HL-60 (cell line): ENCODE results near the gene OR1B1.
"Not testable (repeated sequence)": the region's sequence is repeated elsewhere in the genome, so short reads cannot be mapped to it uniquely, and the experiment has no call there.

ENCODE experiments used
- DNase-seq, 2 experiments: peaks; one replicate each; pipeline ENCODE4 v3.0.0-alpha.2; 2010 to 2020; ENCODE audit warnings: low read depth in 1 of 2, low spot score in 1 of 2
- H3K27ac ChIP-seq: fragments of 250-450 bp; sonication (Bioruptor Pico); replicated peaks from 2 replicates; pipeline ENCODE4 v1.5.1; 2020; ENCODE audit warnings: mild to moderate bottlenecking, moderate library complexity
- H3K27me3 ChIP-seq: fragments of 250-450 bp; sonication (Bioruptor Pico); 2 replicates; pipeline ENCODE4 v1.5.1; 2021; ENCODE audit warnings: mild to moderate bottlenecking, moderate library complexity; ENCODE audit not compliant: insufficient read depth, poor library complexity, severe bottlenecking
- H3K4me3 ChIP-seq: replicated peaks from 2 replicates; pipeline ENCODE4 v1.5.1; 2011; ENCODE audit warnings: mild to moderate bottlenecking, control low read depth, low read length; ENCODE audit not compliant: insufficient read depth
- CTCF ChIP-seq: IDR thresholded peaks from one replicate; pipeline ENCODE4 v1.5.1; 2011; ENCODE audit warnings: low read length, control low read depth, inconsistent platforms; ENCODE audit not compliant: insufficient read depth
- GABPA ChIP-seq: IDR thresholded peaks from 2 replicates; pipeline ENCODE4 v1.6.1; 2012; ENCODE audit warnings: low read depth
- POLR2AphosphoS5 ChIP-seq: IDR thresholded peaks from 2 replicates; pipeline ENCODE4 v1.6.1; 2012; ENCODE audit warnings: low read depth
- REST ChIP-seq: IDR thresholded peaks from 2 replicates; pipeline ENCODE4 v1.6.1; 2012; ENCODE audit warnings: low read depth; ENCODE audit not compliant: insufficient replicate concordance
- SPI1 ChIP-seq: IDR thresholded peaks from 2 replicates; pipeline ENCODE4 v1.6.1; 2012; ENCODE audit warnings: low read depth, mild to moderate bottlenecking, borderline replicate concordance

OR1B1 gene

GRCh38 chr9:122605691-122606090 is 51.7 kb downstream of the OR1B1 start:
- peaks cover 2% of the 10 kb centered on the region for H3K27me3 ChIP-seq
- DNase-seq, result no peak
- TF ChIP-seq REST (no peak), SPI1 (no peak), GABPA (no peak), POLR2AphosphoS5 (no peak), CTCF (no peak)
- H3K4me3 ChIP-seq, result no peak overlapping the region
- no peak overlapping the region for H3K27ac ChIP-seq

GRCh38 chr9:122583284-122583683 is 74.1 kb downstream of the OR1B1 start, which contains the start of gene OR1L8:
OR1L8 (minus strand) TSS chr9:122583384; CDS start chr9:122568477, 14,907 bp downstream.
- DNase-seq, H3K27me3 ChIP-seq, H3K4me3 ChIP-seq, H3K27ac ChIP-seq: not testable (repeated sequence)

GRCh38 chr9:122580360-122580759 is 77.1 kb downstream of the OR1B1 start:
- TF ChIP-seq CTCF (no peak), GABPA (no peak), REST (no peak), SPI1 (no peak), POLR2AphosphoS5 (no peak)
- no peak for DNase-seq
- Histone ChIP-seq H3K27me3 (no peaks in the 10 kb centered on the region), H3K4me3 (no peak overlapping the region), H3K27ac (no peak overlapping the region)

GRCh38 chr9:122579874-122580273 is 77.6 kb downstream of the OR1B1 start:
- no peak for DNase-seq
- TF ChIP-seq SPI1, result no peak
- no peak for TF ChIP-seq REST

More at GRCh38 chr9:122579874-122580273, 77.6 kb downstream of the OR1B1 start:
- H3K27ac ChIP-seq, result no peak overlapping the region
- no peaks in the 10 kb centered on the region for H3K27me3 ChIP-seq
- H3K4me3 ChIP-seq, result no peak overlapping the region
